Suprapubic skin (tissue), 4 donors: ENCODE measurements around the gene UBXN1.

ENCODE experiments used
- CTCF ChIP-seq, 2 donors: fragments of 200-600 bp in 1 of 2; fragments of 450-650 bp in 1 of 2; sonication (generic) in 1 of 2; IDR thresholded peaks; one replicate each; pipeline ENCODE4 v1.5.1; 2016 to 2019; ENCODE audit warnings: antibody characterized with exemption in 2 of 2, mild to moderate bottlenecking in 1 of 2, moderate library complexity in 1 of 2
- POLR2A ChIP-seq, 2 donors: fragments of 450-650 bp; IDR thresholded peaks; one replicate each; pipeline ENCODE4 v1.6.1; 2017; ENCODE audit warnings: antibody characterized with exemption in 2 of 2, mild to moderate bottlenecking in 2 of 2, moderate library complexity in 2 of 2
- POLR2AphosphoS5 ChIP-seq, 3 donors: sonication (generic); formaldehyde crosslinking; IDR thresholded peaks; one replicate each; pipeline ENCODE4 v1.6.1; 2017; ENCODE audit warnings: antibody characterized with exemption in 3 of 3

DNA sequence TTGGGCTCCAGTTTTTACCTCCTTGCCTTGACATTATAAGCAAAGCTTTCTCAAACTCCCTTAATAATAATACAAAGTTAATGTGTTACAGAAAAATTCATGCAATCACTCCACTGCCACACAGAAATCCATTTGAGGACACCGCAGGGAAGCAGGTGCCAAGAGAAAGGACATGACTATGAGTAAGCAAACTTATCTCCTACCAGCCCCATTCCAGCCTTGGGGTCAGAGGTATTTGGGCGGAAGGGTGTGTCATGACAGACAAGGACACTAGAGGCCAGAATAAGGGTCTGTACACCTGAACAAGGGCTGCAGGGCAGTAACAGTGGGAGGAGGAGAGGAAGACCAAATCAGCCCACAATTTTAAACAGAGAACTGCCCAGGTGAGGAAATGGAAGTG, 34.5 kb upstream of the UBXN1 start:
- no peak for TF ChIP-seq CTCF (IDR thresholded peaks at IDR 0.05)
- TF ChIP-seq POLR2AphosphoS5 (IDR thresholded peaks at IDR 0.05) = no peak
- no peak for TF ChIP-seq POLR2A (IDR thresholded peaks at IDR 0.05)
